ENCODE data around the gene SPIRE2.

DNA sequence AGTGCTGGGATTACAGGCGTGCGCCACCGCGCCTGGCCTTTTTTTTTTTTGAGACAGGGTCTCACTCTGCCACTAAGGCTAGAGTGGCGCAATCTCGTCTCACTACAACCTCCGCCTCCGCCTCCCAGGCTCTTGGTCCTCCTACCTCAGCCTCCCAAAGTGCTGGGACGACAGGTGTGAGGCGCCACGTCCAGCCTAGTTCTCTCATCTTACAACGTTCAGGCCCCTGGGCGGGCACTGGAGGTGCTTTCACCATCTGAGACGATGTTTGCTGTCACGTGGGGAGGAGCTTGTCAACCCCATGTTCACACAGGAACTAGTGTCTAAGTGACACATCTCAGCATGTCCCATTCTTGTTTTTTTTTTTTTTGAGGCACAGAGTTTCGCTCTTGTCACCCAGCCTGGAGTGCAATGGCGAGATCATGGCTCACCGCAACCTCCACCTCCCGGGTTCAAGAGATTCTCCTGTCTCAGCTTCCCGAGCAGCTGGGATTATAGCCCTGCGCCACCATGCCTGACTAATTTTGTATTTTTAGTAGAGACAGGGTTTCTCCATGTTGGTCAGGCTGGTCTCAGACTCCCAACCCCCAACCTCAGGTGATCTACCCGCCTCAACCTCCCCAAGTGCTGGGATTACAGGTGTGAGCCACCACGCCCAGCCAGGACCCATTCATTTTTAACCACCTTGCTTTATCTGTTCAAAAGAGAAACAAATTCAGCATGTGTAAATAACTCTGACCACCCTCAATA is 6.7 kb upstream of the SPIRE2 start:
- TF ChIP-seq, protein P1, sequence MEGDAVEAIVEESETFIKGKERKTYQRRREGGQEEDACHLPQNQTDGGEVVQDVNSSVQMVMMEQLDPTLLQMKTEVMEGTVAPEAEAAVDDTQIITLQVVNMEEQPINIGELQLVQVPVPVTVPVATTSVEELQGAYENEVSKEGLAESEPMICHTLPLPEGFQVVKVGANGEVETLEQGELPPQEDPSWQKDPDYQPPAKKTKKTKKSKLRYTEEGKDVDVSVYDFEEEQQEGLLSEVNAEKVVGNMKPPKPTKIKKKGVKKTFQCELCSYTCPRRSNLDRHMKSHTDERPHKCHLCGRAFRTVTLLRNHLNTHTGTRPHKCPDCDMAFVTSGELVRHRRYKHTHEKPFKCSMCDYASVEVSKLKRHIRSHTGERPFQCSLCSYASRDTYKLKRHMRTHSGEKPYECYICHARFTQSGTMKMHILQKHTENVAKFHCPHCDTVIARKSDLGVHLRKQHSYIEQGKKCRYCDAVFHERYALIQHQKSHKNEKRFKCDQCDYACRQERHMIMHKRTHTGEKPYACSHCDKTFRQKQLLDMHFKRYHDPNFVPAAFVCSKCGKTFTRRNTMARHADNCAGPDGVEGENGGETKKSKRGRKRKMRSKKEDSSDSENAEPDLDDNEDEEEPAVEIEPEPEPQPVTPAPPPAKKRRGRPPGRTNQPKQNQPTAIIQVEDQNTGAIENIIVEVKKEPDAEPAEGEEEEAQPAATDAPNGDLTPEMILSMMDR (IDR thresholded peaks at IDR 0.05; ENCODE audit: poor library complexity), result no peak
- TF ChIP-seq EZH2 (IDR thresholded peaks at IDR 0.05; ENCODE audit: borderline replicate concordance), result no peak

All from hepatocyte (in vitro differentiated cells).